HG02981 (cell line): ENCODE data around the gene SHROOM3.
"Not testable (repeated sequence)": the region's sequence is repeated elsewhere in the genome, so short reads cannot be mapped to it uniquely, and the experiment has no call there.

ENCODE experiments used
- ATAC-seq: cut with Tn5 transposase; IDR thresholded peaks from one replicate; pipeline ENCODE4 v1.9.1; 2021; ENCODE audit warnings: mild to moderate bottlenecking, moderate library complexity; ENCODE audit not compliant: unreplicated experiment

The SHROOM3 gene

GRCh38 chr4:76434901-76435527, at the start of gene SHROOM3:
SHROOM3 (plus strand) TSS chr4:76435229; CDS start chr4:76436053, 824 bp downstream.
- ATAC-seq: no peak

DNA sequence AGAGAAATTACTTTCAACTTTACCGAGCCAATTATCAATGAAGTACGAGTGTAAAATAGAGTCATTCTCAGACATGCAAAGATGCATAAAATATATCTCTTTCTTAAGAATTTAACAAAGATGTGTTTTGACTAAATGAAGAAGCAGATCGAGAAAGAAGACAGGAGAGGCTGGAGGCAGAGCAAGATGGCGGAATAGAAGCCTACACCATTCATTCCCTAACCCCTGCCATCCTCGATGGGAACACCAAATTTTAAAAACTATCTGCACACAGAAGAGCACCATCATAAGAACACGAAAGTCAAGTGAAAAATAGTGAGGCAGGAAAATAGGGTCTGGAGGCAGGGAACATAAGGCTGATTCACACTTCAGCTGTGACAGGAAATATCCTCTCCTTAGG, 49.1 kb upstream of the SHROOM3 start:
- no peak for ATAC-seq

DNA sequence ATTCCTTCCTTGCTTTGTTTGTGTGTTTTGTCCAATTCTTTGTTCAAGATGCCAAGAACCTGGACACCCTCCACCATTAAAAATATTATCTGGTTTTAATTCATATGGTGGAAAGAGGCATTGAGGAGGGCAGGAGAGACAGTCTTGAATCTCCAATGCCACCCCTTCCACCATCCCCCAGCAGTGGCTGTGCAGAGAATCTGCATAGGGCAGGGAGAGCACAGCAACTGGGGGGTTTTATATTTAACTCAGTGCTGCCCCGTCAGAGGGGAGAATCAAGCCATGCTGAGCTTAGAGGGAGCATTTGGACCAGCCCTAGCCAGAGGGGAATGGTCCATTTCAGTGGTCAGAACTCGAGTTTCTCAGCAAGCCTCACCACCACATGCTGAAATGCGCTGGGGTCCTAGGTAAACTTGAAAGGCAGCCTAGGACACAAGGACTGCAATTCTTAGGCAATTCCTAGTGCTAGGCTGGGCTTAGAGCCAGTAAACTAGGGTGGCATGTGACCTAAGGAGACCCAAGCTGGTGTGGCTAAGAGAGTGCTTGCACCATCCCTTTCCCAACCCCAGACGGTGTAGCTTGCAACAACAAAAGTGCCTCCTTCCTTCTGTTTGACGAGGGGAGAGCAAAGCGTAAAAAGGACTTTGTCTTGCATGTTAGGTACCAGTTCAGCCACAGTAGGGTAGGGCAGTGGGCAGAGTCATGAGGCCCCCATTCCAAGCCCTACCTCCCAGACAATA, 48.3 kb upstream of the SHROOM3 start:
- no peak for ATAC-seq

GRCh38 chr4:76388160-76388908, 46.7 kb upstream of the SHROOM3 start:
- no peak for ATAC-seq

- ATAC-seq: no peak
Measured at GRCh38 chr4:76401654-76402053, 33.4 kb upstream of the SHROOM3 start.

DNA sequence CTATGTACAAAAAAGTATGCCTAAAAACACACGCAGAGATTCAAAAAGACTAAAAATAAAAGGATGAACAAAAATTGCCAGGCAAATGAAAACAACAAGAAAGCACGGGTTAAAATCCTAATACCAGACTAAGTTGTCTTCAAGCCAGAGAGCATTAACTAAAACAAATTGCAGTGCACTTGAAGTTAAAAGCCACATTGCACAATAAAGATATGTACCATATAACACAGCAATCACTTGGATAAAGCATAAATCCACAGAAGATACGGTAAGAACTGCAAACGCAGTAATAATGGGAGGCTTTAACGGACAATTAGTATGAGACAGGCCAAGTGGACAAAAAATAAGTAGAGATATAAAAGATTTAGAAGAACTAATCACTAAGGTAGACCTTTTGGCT, 28.9 kb upstream of the SHROOM3 start:
- ATAC-seq: no peak

GRCh38 chr4:76407440-76408119, 27.4 kb upstream of the SHROOM3 start:
- ATAC-seq: no peak

DNA sequence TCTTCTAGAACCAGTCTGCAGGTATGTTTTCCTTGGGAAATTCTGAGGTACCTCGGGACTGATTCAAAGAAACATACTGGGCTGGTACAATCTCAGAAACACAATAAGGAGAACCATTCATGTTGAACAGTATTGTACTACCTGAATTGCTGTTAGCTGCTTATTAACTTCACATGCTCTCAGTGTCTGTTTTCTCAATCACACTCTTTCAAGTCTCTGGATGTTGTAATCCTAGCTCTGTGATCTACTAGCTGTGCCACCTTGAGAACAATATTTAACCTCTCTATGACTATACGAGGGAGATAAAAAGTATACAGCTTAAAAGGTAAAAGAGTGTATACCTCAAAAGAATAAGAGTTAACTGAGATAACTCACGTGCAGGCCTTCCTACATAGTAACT, 24.4 kb upstream of the SHROOM3 start:
- no peak for ATAC-seq

- ATAC-seq: no peak
Measured at GRCh38 chr4:76420188-76420761, 14.8 kb upstream of the SHROOM3 start.

- no peak for ATAC-seq
Measured at GRCh38 chr4:76420762-76421581, 14.1 kb upstream of the SHROOM3 start, which contains the start of gene CCDC158. CCDC158 (minus strand) TSS chr4:76421141; CDS start chr4:76403207, 17,934 bp downstream.

DNA sequence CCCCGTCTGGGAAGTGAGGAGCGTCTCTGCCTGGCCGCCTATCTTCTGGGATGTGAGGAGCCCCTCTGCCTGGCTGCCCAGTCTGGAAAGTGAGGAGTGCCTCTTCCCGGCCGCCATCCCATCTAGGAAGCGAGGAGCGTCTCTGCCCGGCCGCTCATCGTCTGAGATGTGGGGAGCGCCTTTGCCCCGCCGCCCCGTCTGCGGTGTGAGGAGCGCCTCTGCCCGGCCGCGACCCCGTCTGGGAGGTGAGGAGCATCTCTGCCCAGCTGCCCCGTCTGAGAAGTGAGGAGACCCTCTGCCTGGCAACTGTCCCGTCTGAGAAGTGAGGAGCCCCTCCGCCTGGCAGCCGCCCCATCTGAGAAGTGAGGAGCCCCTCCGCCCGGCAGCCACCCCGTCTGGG, 11.9 kb upstream of the SHROOM3 start:
- not testable (repeated sequence) for ATAC-seq

GRCh38 chr4:76426272-76426671, 8.8 kb upstream of the SHROOM3 start:
- ATAC-seq: no peak

DNA sequence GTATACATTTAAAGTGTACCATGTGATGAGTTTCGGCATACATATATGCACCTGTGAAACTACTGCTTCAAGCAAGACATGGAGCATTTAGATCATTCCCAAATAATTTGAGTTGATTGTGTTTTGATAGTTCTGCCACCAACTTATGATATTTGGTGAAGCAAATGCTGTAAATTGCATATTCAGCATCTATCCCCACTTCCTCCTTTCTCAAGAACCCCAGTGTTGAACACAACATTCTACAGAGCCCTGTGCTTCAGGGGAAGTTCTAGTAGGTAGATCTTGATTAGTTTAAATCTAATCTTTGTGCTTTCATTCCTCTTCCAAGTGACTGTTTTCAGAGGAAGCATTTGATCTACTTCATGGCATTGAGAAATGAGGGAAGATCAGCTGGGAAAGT, 5.4 kb upstream of the SHROOM3 start:
- no peak for ATAC-seq

DNA sequence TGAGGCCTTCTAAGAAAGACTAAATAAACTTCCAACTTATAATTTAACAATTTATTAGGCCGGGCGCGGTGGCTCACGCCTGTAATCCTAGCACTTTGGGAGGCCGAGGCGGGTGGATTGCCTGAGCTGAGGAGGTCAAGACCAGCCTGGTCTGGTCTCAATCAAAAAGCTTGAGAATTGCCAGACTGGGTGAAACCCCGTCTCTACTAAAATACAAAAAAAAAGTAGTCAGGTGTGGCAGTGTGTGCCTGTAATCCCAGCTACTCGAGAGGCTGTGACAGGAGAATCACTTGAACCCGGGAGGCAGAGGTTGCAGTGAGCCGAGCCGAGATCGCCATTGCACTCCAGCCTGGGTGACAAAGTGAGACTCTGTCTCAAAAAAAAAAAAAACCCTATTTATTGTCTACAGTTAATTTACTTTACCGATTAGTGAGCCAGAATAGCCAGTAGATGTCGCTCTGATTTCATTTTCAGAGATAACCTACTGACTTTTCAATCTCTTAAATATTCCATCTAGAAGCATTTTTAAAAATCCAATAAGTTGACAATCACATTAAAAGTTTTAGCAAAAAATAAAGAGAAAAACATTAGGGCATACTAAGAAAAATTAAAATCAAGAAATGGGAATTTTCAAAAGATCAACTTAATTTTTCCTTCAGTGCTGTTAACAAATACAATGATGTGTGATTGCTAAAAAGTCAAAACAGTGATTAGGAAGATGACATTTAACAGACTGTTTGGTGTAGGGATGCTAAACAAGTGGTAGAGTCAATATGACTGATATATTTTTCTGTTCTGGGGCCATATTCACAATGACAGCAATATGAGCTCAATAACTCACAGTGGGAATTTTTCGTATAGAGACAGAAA, 4.3 kb upstream of the SHROOM3 start:
- ATAC-seq: no peak

- no peak for ATAC-seq
Measured at GRCh38 chr4:76435528-76436319, 695 bp downstream of the SHROOM3 start.

GRCh38 chr4:76439491-76439890, 4.5 kb downstream of the SHROOM3 start:
- ATAC-seq: no peak

- no peak for ATAC-seq
Measured at GRCh38 chr4:76441881-76442280, 6.9 kb downstream of the SHROOM3 start.

DNA sequence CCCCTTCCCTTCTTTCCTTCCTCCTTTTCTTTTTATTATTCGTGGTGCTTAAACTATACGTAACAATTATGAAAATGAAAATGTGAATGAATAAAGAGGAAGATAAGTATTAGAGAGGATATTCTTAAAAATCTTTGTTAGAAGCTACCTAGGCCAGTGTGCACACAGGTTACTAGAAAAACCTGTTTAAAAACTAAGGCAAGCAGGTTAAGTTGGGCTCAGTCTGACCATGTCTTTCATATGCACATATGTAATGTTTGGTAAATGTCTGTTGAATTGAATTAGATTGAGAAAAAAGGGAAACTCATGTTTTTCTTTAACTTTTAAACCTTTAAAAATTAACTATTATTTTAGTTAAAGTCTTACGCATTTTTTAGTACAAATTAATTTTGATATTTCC, 7.8 kb downstream of the SHROOM3 start:
- ATAC-seq: no peak
